Thoracic aorta (tissue), 2 donors: ENCODE data around the gene ANKFY1. TPM values are rescaled to one million over a fixed set of nuclear protein-coding genes. Genes with fewer than 3 reads are reported as not detected.

Experiments used
- ATAC-seq: fragments of 150-250 bp; one replicate; pipeline ENCODE4 v1.8.0; 2017; ENCODE audit warnings: low read depth; ENCODE audit not compliant: insufficient number of reproducible peaks, low FRiP score
- DNase-seq: peaks from one replicate; pipeline ENCODE4 v3.0.0-alpha.2; 2020; ENCODE audit warnings: low spot score
- H3K27ac ChIP-seq, 2 donors: fragments of 200-600 bp; sonication (generic); 1 replicate in 1 of 2; 2 replicates in 1 of 2; pipeline ENCODE4 v1.5.1; 2016; ENCODE audit warnings: mild to moderate bottlenecking in 2 of 2, moderate library complexity in 2 of 2
- H3K27me3 ChIP-seq: fragments of 200-600 bp; sonication (generic); replicated peaks from 2 replicates; pipeline ENCODE4 v1.6.0; 2016; ENCODE audit warnings: mild to moderate bottlenecking; ENCODE audit not compliant: insufficient read depth
- H3K36me3 ChIP-seq: fragments of 200-600 bp; sonication (generic); one replicate; pipeline ENCODE4 v1.5.1; 2016
- H3K4me1 ChIP-seq, 2 donors: fragments of 200-600 bp; sonication (generic); 1 replicate in 1 of 2; 2 replicates in 1 of 2; pipeline versions ENCODE4 v1.5.1 to v1.6.0; 2016; ENCODE audit warnings: low read depth in 2 of 2, mild to moderate bottlenecking in 1 of 2; ENCODE audit not compliant: control insufficient read depth in 1 of 2
- H3K4me3 ChIP-seq: fragments of 200-600 bp; sonication (generic); 2 replicates; pipeline ENCODE4 v1.5.1; 2016; ENCODE audit warnings: mild to moderate bottlenecking
- H3K9me3 ChIP-seq: fragments of 200-600 bp; sonication (generic); 2 replicates; pipeline ENCODE4 v1.5.1; 2016
- total RNA-seq, 2 donors: library from RNA; depleted of rRNA; stranded (reverse); fragments of >200 nt; gene quantifications; one replicate each; pipeline versions ENCODE4 v1.1.0 to v1.2.3, GENCODE V29; 2016
- TF ChIP-seq, protein P1 (sequence below): fragments of 200-600 bp; sonication (generic); IDR thresholded peaks from one replicate; pipeline ENCODE4 v1.5.1; 2019; ENCODE audit warnings: antibody characterized with exemption

Gene ANKFY1
- total RNA-seq, 2 donors from 2014 or later, result 36.8 to 40.4 TPM

DNA sequence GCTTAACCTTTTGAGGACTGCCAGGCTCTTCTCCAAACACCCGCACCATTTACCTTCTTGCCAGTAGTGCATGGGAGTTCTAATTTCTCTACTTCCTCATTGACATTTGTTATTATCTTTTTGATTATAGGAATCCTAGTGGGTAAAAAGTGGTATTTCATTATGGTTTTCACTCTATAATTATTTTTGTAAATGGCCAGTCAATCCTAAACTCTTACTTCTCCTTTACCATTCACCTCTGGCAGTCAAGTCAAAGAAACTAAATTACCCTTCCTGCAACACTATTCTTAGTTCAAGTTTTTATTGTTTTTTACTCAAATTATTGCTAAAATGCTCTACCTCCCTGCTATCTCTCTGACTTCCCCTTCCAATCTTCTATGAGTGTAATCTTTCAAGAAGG is 29.8 kb upstream of the ANKFY1 start:
- Histone ChIP-seq H3K27ac (no peak overlapping the region), H3K9me3 (no peaks in the 10 kb centered on the region), H3K36me3 (peaks cover 7% of the 10 kb centered on the region), H3K27me3 (no peaks in the 10 kb centered on the region), H3K4me1 (no peaks in the 10 kb centered on the region), H3K4me3 (no peak overlapping the region)
- DNase-seq, result no peak
- ATAC-seq, result no peak
- TF ChIP-seq, protein P1, sequence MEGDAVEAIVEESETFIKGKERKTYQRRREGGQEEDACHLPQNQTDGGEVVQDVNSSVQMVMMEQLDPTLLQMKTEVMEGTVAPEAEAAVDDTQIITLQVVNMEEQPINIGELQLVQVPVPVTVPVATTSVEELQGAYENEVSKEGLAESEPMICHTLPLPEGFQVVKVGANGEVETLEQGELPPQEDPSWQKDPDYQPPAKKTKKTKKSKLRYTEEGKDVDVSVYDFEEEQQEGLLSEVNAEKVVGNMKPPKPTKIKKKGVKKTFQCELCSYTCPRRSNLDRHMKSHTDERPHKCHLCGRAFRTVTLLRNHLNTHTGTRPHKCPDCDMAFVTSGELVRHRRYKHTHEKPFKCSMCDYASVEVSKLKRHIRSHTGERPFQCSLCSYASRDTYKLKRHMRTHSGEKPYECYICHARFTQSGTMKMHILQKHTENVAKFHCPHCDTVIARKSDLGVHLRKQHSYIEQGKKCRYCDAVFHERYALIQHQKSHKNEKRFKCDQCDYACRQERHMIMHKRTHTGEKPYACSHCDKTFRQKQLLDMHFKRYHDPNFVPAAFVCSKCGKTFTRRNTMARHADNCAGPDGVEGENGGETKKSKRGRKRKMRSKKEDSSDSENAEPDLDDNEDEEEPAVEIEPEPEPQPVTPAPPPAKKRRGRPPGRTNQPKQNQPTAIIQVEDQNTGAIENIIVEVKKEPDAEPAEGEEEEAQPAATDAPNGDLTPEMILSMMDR, result no peak

GRCh38 chr17:4287710-4288109 is 23.9 kb upstream of the ANKFY1 start:
- Histone ChIP-seq H3K9me3 (no peaks in the 10 kb centered on the region), H3K27me3 (no peaks in the 10 kb centered on the region), H3K36me3 (peaks cover 13% of the 10 kb centered on the region), H3K4me3 (no peak overlapping the region), H3K27ac (no peak overlapping the region), H3K4me1 (no peaks in the 10 kb centered on the region)
- TF ChIP-seq, protein P1, result no peak
- DNase-seq (no peak), ATAC-seq (no peak)

DNA sequence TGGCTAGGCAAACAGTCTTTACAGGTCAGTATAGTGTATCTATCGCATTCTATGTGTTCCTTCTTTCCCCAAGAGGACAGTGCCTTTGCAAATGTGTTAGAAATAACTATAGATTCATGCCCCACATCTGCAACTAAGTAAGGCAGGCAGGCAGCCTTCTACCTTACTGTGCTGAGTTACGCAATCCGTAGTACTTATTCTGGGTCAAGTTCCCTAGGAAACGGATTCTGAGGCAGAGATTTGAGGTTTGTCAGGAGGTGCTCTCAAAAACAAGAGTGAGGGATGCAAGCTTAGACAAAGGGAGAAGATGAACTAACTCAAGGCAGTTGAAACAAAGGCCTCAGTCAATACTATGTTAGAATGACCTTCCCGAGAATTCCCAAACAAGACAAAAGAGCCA is 12.7 kb upstream of the ANKFY1 start:
- Histone ChIP-seq H3K27ac (no peak overlapping the region), H3K9me3 (no peaks in the 10 kb centered on the region), H3K4me3 (no peak overlapping the region), H3K27me3 (no peaks in the 10 kb centered on the region), H3K36me3 (no peaks in the 10 kb centered on the region), H3K4me1 (no peaks in the 10 kb centered on the region)
- DNase-seq (no peak), ATAC-seq (no peak)
- TF ChIP-seq, protein P1, result no peak

GRCh38 chr17:4272972-4273368 is 9.2 kb upstream of the ANKFY1 start:
- TF ChIP-seq, protein P1, result no peak
- no peaks in the 10 kb centered on the region for H3K9me3 ChIP-seq
- H3K4me1 ChIP-seq, result peaks cover 0 to 12% of the 10 kb centered on the region in 2 donors
- DNase-seq, result no peak
- no peak overlapping the region for H3K4me3 ChIP-seq
- peaks cover 5% of the 10 kb centered on the region for H3K36me3 ChIP-seq
- H3K27me3 ChIP-seq, result no peaks in the 10 kb centered on the region
- no peak overlapping the region for H3K27ac ChIP-seq
- no peak for ATAC-seq

- TF ChIP-seq, protein P1, result no peak
- H3K4me3 ChIP-seq, result no peak overlapping the region
- ATAC-seq (no peak), DNase-seq (no peak)
- no peaks in the 10 kb centered on the region for H3K9me3 ChIP-seq
- peaks cover 5% of the 10 kb centered on the region for H3K36me3 ChIP-seq
- no peak overlapping the region for H3K27ac ChIP-seq
- peaks cover 0 to 12% of the 10 kb centered on the region in 2 donors for H3K4me1 ChIP-seq
- no peaks in the 10 kb centered on the region for H3K27me3 ChIP-seq
Observed at GRCh38 chr17:4272213-4272971, 8.6 kb upstream of the ANKFY1 start.
